Keratinocyte (primary cell): Measurements from ENCODE around the gene RPH3AL.

Experiments
- EZH2 ChIP-seq: IDR thresholded peaks from one replicate; pipeline ENCODE4 v1.6.1; 2012; ENCODE audit warnings: inconsistent platforms, mild to moderate bottlenecking, low read length, moderate library complexity
- TF ChIP-seq, protein P1 (sequence below), 3 experiments: IDR thresholded peaks in 1 of 3; conservative IDR thresholded peaks in 1 of 3; optimal IDR thresholded peaks in 1 of 3; 2 replicates in 2 of 3; 3 replicates in 1 of 3; pipeline versions ENCODE3 to v1.5.1; 2011; ENCODE audit warnings: low read length in 3 of 3, mild to moderate bottlenecking in 3 of 3, moderate library complexity in 2 of 3, control low read depth in 1 of 3, inconsistent platforms in 1 of 3; ENCODE audit not compliant: insufficient read depth in 2 of 3; ENCODE audit errors: extremely low read depth in 1 of 3

DNA sequence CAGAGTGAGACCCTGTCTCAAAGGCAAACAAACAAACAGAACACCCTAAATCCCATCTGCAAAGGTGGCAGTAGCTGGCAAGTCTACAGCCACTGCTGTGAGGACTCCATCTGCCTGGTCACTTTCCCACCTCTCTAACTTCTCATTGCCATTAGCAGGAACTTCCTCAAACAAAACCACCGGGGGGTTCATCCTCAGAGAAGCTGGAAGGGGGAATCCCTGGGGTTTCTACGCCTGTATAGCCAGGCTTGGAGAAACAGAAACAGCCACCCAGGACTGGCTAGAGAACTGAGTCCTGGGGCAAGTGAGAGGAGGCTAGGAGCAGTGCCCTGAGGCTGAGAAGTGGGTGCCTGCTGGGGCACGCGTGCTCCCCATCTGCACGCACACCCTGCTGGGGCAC is 7.3 kb downstream of the RPH3AL start:
- TF ChIP-seq, protein P1, sequence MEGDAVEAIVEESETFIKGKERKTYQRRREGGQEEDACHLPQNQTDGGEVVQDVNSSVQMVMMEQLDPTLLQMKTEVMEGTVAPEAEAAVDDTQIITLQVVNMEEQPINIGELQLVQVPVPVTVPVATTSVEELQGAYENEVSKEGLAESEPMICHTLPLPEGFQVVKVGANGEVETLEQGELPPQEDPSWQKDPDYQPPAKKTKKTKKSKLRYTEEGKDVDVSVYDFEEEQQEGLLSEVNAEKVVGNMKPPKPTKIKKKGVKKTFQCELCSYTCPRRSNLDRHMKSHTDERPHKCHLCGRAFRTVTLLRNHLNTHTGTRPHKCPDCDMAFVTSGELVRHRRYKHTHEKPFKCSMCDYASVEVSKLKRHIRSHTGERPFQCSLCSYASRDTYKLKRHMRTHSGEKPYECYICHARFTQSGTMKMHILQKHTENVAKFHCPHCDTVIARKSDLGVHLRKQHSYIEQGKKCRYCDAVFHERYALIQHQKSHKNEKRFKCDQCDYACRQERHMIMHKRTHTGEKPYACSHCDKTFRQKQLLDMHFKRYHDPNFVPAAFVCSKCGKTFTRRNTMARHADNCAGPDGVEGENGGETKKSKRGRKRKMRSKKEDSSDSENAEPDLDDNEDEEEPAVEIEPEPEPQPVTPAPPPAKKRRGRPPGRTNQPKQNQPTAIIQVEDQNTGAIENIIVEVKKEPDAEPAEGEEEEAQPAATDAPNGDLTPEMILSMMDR (optimal IDR thresholded peaks at IDR 0.05 in 1 of 3, IDR thresholded peaks at IDR 0.05 in 1 of 3, conservative IDR thresholded peaks at IDR 0.05 in 1 of 3; ENCODE audit: extremely low read depth in 1 of 3, insufficient read depth in 2 of 3, low read length in 3 of 3): no peak
- no peak for TF ChIP-seq EZH2
